ENCODE results near the gene CHAD. TPM values are rescaled to one million over a fixed set of nuclear protein-coding genes. Genes with fewer than 3 reads are reported as not detected.

CHAD gene
- total and polyA plus RNA-seq, 2 of the 4 experiments (the other 2 are of a cell fraction): 0.03 TPM; not detected in 1

DNA sequence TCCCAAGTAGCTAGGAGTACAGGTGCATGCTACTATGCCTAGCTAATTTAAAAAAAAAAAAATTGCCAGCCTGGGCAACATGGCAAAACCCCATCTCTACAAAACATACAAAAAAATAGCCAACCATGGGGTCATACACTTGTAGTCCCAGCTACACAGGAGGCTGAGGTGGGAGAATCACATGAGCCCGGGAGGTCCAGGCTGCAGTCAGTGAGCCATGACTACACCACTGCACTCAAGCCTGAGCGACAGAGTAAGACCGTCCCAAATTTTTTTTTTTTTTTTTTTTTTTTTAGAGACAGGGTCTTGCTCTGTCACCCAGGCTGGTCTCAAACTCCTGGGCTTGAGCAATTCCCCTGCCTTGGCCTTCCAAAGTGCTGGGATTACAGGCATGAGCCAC is 14.8 kb downstream of the CHAD start:
- Histone ChIP-seq H2BK5ac (ENCODE audit: low read depth, low read length, poor library complexity, severe bottlenecking) (no peak overlapping the region), H2BK20ac (ENCODE audit: low read depth, low read length) (no peak overlapping the region), H3K4ac (ENCODE audit: low read depth, low read length) (no peak overlapping the region), H3K9me1 (ENCODE audit: insufficient read depth, low read length) (0 out of 2 replicates have a peak, but pooled peaks cover 2% of the 10 kb centered on the region), H3K18ac (ENCODE audit: low read depth, low read length) (no peak overlapping the region), H3K56ac (ENCODE audit: extremely low read depth, insufficient read depth, low read length) (no peak overlapping the region), H3K23ac (ENCODE audit: low read depth, low read length) (no peak overlapping the region), H3K9ac (ENCODE audit: low read depth, low read length) (no peak overlapping the region), H3K27ac (ENCODE audit: insufficient read depth, low read length) (no peak overlapping the region), H3K4me2 (ENCODE audit: low read depth, low read length) (no peak overlapping the region), H2AFZ (replicated peaks; ENCODE audit: low read length, poor library complexity) (no peak overlapping the region), H4K8ac (ENCODE audit: low read depth in 2 of 2, low read length in 2 of 2) (no peak overlapping the region), H2BK120ac (ENCODE audit: low read depth, low read length) (no peak overlapping the region), H3K9me3 (ENCODE audit: control insufficient read depth, insufficient read depth, low read length) (no peaks in the 10 kb centered on the region), H2BK15ac (ENCODE audit: low read depth, low read length) (no peak overlapping the region), H3K4me3 (ENCODE audit: insufficient read depth, low read depth, low read length) (no peak overlapping the region), H3K27me3 (ENCODE audit: control insufficient read depth, insufficient read depth, low read length) (no peaks in the 10 kb centered on the region), H3K36me3 (ENCODE audit: control insufficient read depth, insufficient read depth, low read length) (peaks cover 2% of the 10 kb centered on the region; the same call in 1 of the 2 replicates), H3K14ac (replicated peaks; ENCODE audit: low read depth, low read length) (no peak overlapping the region), H4K20me1 (ENCODE audit: insufficient read depth, low read length) (peaks cover under 1% of the 10 kb centered on the region; the same call in 1 of the 2 replicates), H3K4me1 (ENCODE audit: control insufficient read depth, insufficient read depth, low read length) (no peaks in the 10 kb centered on the region), H3K79me1 (ENCODE audit: low read depth in 1 of 2, low read length in 2 of 2) (peaks cover 0 to 8% of the 10 kb centered on the region in 2 experiments; a peak in 1 of 4 replicates), H2AK9ac (replicated peaks; ENCODE audit: low read depth, low read length, poor library complexity) (no peak overlapping the region), H4K91ac (ENCODE audit: insufficient read depth, low read depth, low read length) (no peak overlapping the region), H2AK5ac (ENCODE audit: low read depth, low read length) (no peak overlapping the region), H4K5ac (ENCODE audit: low read depth, low read length) (no peak overlapping the region)
- dilution Hi-C loops (cut with HindIII; ENCODE audit: low sequenced_read_pairs, unreplicated experiment) (no loop called here), intact Hi-C loops (cut with micrococcal nuclease) (no loop called here), in situ Hi-C loops (cut with MboI; ENCODE audit: low sequenced_read_pairs) (no loop called here)
- POLR2A ChIA-PET (ENCODE audit: unreplicated experiment): interaction anchor here (0.6 kb wide), 1 partner anchor 632 kb away, joined by 3 read pairs; no protein-coding TSS in a partner anchor
- ATAC-seq (ENCODE audit: low read depth) (no peak), DNase-seq (no peak)
- TF ChIP-seq CEBPB (IDR thresholded peaks at IDR 0.05; ENCODE audit: low read depth, low read length) (no peak), USF2 (IDR thresholded peaks at IDR 0.05; ENCODE audit: low read depth, low read length) (no peak), SMC3 (IDR thresholded peaks at IDR 0.05; ENCODE audit: low read depth, low read length) (no peak), CHD1 (IDR thresholded peaks at IDR 0.05; ENCODE audit: low read depth, low read length) (no peak), MAZ (IDR thresholded peaks at IDR 0.05; ENCODE audit: borderline replicate concordance, low read depth, low read length) (no peak), RAD21 (IDR thresholded peaks at IDR 0.05; ENCODE audit: low read length) (no peak), MAFK (IDR thresholded peaks at IDR 0.05; ENCODE audit: low read depth, low read length) (no peak), POLR2A (IDR thresholded peaks at IDR 0.05; ENCODE audit: low read depth, low read length) (no peak), MXI1 (IDR thresholded peaks at IDR 0.05; ENCODE audit: borderline replicate concordance, low read depth, low read length) (no peak), BHLHE40 (IDR thresholded peaks at IDR 0.05; ENCODE audit: low read depth, low read length) (no peak), ELK1 (IDR thresholded peaks at IDR 0.05; ENCODE audit: borderline replicate concordance, low read depth, low read length) (no peak), RCOR1 (IDR thresholded peaks at IDR 0.05; ENCODE audit: insufficient replicate concordance, low read length) (no peak), CTCF (conservative IDR thresholded peaks at IDR 0.05; ENCODE audit: low read depth, low read length) (no peak), FOS (IDR thresholded peaks at IDR 0.05; ENCODE audit: low read depth, low read length) (no peak)
- BruUV-seq (replicated peaks): no TSS peak
- CTCF ChIA-PET: no interaction called here
- 100% methylated on average over 3 of the region's 3 CpGs; no CpG with 5 or more reads in 1 of the 2 experiments for WGBS, 2 experiments (ENCODE audit: extremely low coverage in 2 of 2, insufficient read length in 1 of 2)
